Lower lobe of right lung (tissue), 2 donors: ENCODE data around the gene DDX41. TPM values are rescaled to one million over a fixed set of nuclear protein-coding genes. Genes with fewer than 3 reads are reported as not detected.

Source experiments
- ATAC-seq, 2 donors: fragments of 200-7000 bp; cut with Tn5 transposase; one replicate each; pipeline ENCODE4 v1.9.1; 2020 to 2022; ENCODE audit warnings: mild to moderate bottlenecking in 2 of 2, moderate library complexity in 2 of 2
- DNase-seq: peaks from one replicate; pipeline ENCODE4 v3.0.0-alpha.2; 2020
- H3K27ac ChIP-seq: fragments of 200-600 bp; one replicate; pipeline ENCODE4 v1.8.0; 2022
- H3K27me3 ChIP-seq: fragments of 200-600 bp; one replicate; pipeline ENCODE4 v1.8.0; 2022; ENCODE audit warnings: low read depth
- H3K36me3 ChIP-seq: fragments of 200-600 bp; one replicate; pipeline ENCODE4 v1.8.0; 2022; ENCODE audit warnings: mild to moderate bottlenecking
- H3K4me1 ChIP-seq: fragments of 200-600 bp; one replicate; pipeline ENCODE4 v1.8.0; 2022
- H3K4me3 ChIP-seq: fragments of 200-600 bp; one replicate; pipeline ENCODE4 v1.8.0; 2022; ENCODE audit warnings: mild to moderate bottlenecking
- H3K9me3 ChIP-seq: fragments of 200-600 bp; one replicate; pipeline ENCODE4 v1.8.0; 2022
- CTCF ChIP-seq: fragments of 200-600 bp; IDR thresholded peaks from one replicate; pipeline ENCODE4 v1.8.0; 2022; ENCODE audit warnings: antibody characterized with exemption, mild to moderate bottlenecking
- intact Hi-C: fragments of 100-400 bp; cut with DNase I; formaldehyde crosslinking; loops from one replicate; pipeline ENCODE4 v1.11.0; 2022
- total RNA-seq: library from RNA; stranded (reverse); fragmentation: NEBNext Ultra II Directional; extraction: Animal tissue kit (Norgen Biotek cat#: 25700); gene quantifications from one replicate; pipeline ENCODE4 v1.2.1, GENCODE V29; 2021
- donor health status: DM: no; HTN: yes; CAD: no; lungs with severe emphysema.

DDX41 gene
- total RNA-seq, 1 donor from 2014 or later = 69.4 TPM

- H3K36me3 ChIP-seq = peaks cover 14% of the 10 kb centered on the region
- H3K4me1 ChIP-seq = peaks cover 27% of the 10 kb centered on the region
- ATAC-seq (no peak), DNase-seq (no peak)
- TF ChIP-seq CTCF = no peak
- H3K27ac ChIP-seq = no peak overlapping the region
- intact Hi-C loops = no loop called here
- H3K4me3 ChIP-seq = no peak overlapping the region
- H3K9me3 ChIP-seq = no peaks in the 10 kb centered on the region
- H3K27me3 ChIP-seq = no peaks in the 10 kb centered on the region
These were observed 38.9 kb upstream of the DDX41 start for GRCh38 chr5:177555665-177556064.

- intact Hi-C loops = no loop called here
- DNase-seq = no peak
- H3K9me3 ChIP-seq = no peaks in the 10 kb centered on the region
- ATAC-seq = no peak
- no peaks in the 10 kb centered on the region for H3K27me3 ChIP-seq
- no peak for TF ChIP-seq CTCF
- peak overlapping the region; percentile 96 for H3K4me3 ChIP-seq
- peaks cover 27% of the 10 kb centered on the region for H3K4me1 ChIP-seq
- H3K36me3 ChIP-seq = peaks cover 14% of the 10 kb centered on the region
- no peak overlapping the region for H3K27ac ChIP-seq
These were observed 38.5 kb upstream of the DDX41 start for GRCh38 chr5:177555228-177555627.

GRCh38 chr5:177554474-177555111 is 37.8 kb upstream of the DDX41 start, which contains the start of gene FAM193B:
Gene FAM193B (minus strand): TSS chr5:177554563. CDS start chr5:177554458, 105 bp downstream.
- peak; percentile 97 for ATAC-seq
- intact Hi-C loops = no loop called here
- H3K27me3 ChIP-seq = no peaks in the 10 kb centered on the region

GRCh38 chr5:177553671-177554429 is 37.1 kb upstream of the DDX41 start:
- no peaks in the 10 kb centered on the region for H3K27me3 ChIP-seq
- peaks cover 39% of the 10 kb centered on the region for H3K4me1 ChIP-seq
- H3K27ac ChIP-seq = peak overlapping the region; percentile 84
- H3K36me3 ChIP-seq = peaks cover 18% of the 10 kb centered on the region
- no peaks in the 10 kb centered on the region for H3K9me3 ChIP-seq
- H3K4me3 ChIP-seq = peak overlapping the region; percentile 96
- intact Hi-C loops = no loop called here
- TF ChIP-seq CTCF = no peak
- peak; percentile 63 to 68 for ATAC-seq
- peak; percentile 69 for DNase-seq

More at GRCh38 chr5:177554474-177555111, 37.8 kb upstream of the DDX41 start, which contains the start of gene FAM193B:
- peak; percentile 37 for TF ChIP-seq CTCF
- Histone ChIP-seq H3K4me1 (peaks cover 33% of the 10 kb centered on the region), H3K9me3 (no peaks in the 10 kb centered on the region), H3K4me3 (peak within 1 kb of the TSS; percentile 96), H3K27ac (peak within 1 kb of the TSS; percentile 84), H3K36me3 (peaks cover 14% of the 10 kb centered on the region)
- DNase-seq = peak; percentile 96

GRCh38 chr5:177552839-177553455 is 36.2 kb upstream of the DDX41 start:
- peak overlapping the region; percentile 84 for H3K27ac ChIP-seq
- intact Hi-C loops = no loop called here
- H3K36me3 ChIP-seq = peaks cover 18% of the 10 kb centered on the region
- ATAC-seq (no peak), DNase-seq (no peak)
- TF ChIP-seq CTCF = no peak
- no peaks in the 10 kb centered on the region for H3K9me3 ChIP-seq
- H3K27me3 ChIP-seq = no peaks in the 10 kb centered on the region
- H3K4me1 ChIP-seq = peaks cover 48% of the 10 kb centered on the region
- H3K4me3 ChIP-seq = peak overlapping the region; percentile 96
